Common myeloid progenitor, CD34-positive (primary cell): Measurements from ENCODE around the gene RBM47.
A peak's percentile ranks its signal among the peaks of the same experiment; 100 is the strongest.

Source experiments
- CTCF ChIA-PET: fragments of 350-600 bp; sonication (Branson Sonifier 250); formaldehyde crosslinking; loops from one replicate; lab custom pipeline; 2021; ENCODE audit warnings: antibody characterized with exemption; lab: Charles Lee
- POLR2A ChIA-PET: fragments of 350-600 bp; sonication (Branson Sonifier 250); formaldehyde crosslinking; loops from one replicate; lab custom pipeline; 2021; ENCODE audit warnings: antibody characterized with exemption; lab: Charles Lee
- DNase-seq, 3 donors: peaks; one replicate each; pipeline versions ENCODE4 v3.0.0 to v3.0.0-alpha.2; 2013
- H3K27ac ChIP-seq, 2 experiments: 1 replicate in 1 of 2; 2 replicates in 1 of 2; pipeline ENCODE4 v1.7.0; 2013; ENCODE audit warnings: inconsistent platforms in 2 of 2, low read length in 2 of 2, mild to moderate bottlenecking in 2 of 2, low read depth in 1 of 2, moderate library complexity in 1 of 2; ENCODE audit not compliant: severe bottlenecking in 2 of 2, insufficient read depth in 1 of 2, poor library complexity in 1 of 2
- H3K27me3 ChIP-seq, 5 experiments: replicated peaks in 2 of 5; 1 replicate in 3 of 5; 2 replicates in 2 of 5; pipeline versions ENCODE4 v1.6.1 to v1.7.0; 2013; ENCODE audit warnings: low read length in 4 of 5, mild to moderate bottlenecking in 2 of 5, moderate library complexity in 2 of 5, inconsistent platforms in 1 of 5; ENCODE audit not compliant: insufficient read depth in 5 of 5, control insufficient read depth in 4 of 5
- H3K36me3 ChIP-seq, 4 experiments: 1 replicate in 2 of 4; 2 replicates in 2 of 4; pipeline versions ENCODE4 v1.6.1 to v1.7.0; 2013; ENCODE audit warnings: low read length in 3 of 4, control low read depth in 1 of 4, mild to moderate bottlenecking in 1 of 4; ENCODE audit not compliant: control insufficient read depth in 4 of 4, insufficient read depth in 4 of 4
- H3K4me1 ChIP-seq, 4 experiments: 1 replicate in 3 of 4; 2 replicates in 1 of 4; pipeline versions ENCODE4 v1.6.1 to v1.7.1; 2013; ENCODE audit warnings: low read length in 3 of 4, mild to moderate bottlenecking in 3 of 4, control low read depth in 1 of 4, inconsistent platforms in 1 of 4, moderate library complexity in 1 of 4; ENCODE audit not compliant: control insufficient read depth in 4 of 4, insufficient read depth in 4 of 4; ENCODE audit errors: control extremely low read depth in 1 of 4
- H3K4me3 ChIP-seq, 7 experiments: 1 replicate in 4 of 7; 2 replicates in 3 of 7; pipeline versions ENCODE4 v1.5.1 to v1.7.0; 2013; ENCODE audit warnings: mild to moderate bottlenecking in 7 of 7, low read length in 6 of 7, moderate library complexity in 6 of 7, inconsistent platforms in 2 of 7, low read depth in 2 of 7, control low read depth in 1 of 7; ENCODE audit not compliant: insufficient read depth in 4 of 7, control insufficient read depth in 1 of 7; ENCODE audit errors: extremely low read depth in 1 of 7
- H3K9me3 ChIP-seq, 5 experiments: 1 replicate in 4 of 5; 2 replicates in 1 of 5; pipeline versions ENCODE4 v1.6.1 to v1.7.1; 2013; ENCODE audit warnings: low read length in 4 of 5, mild to moderate bottlenecking in 2 of 5, inconsistent platforms in 1 of 5, low read depth in 1 of 5, moderate library complexity in 1 of 5; ENCODE audit not compliant: control insufficient read depth in 4 of 5, insufficient read depth in 2 of 5; ENCODE audit errors: control extremely low read depth in 1 of 5
- WGBS: methylation state at CpG from one replicate; pipeline ENCODE4 v1.1.5; 2013; ENCODE audit not compliant: insufficient coverage; 5-methylcytosine and 5-hydroxymethylcytosine counted together

The RBM47 gene

DNA sequence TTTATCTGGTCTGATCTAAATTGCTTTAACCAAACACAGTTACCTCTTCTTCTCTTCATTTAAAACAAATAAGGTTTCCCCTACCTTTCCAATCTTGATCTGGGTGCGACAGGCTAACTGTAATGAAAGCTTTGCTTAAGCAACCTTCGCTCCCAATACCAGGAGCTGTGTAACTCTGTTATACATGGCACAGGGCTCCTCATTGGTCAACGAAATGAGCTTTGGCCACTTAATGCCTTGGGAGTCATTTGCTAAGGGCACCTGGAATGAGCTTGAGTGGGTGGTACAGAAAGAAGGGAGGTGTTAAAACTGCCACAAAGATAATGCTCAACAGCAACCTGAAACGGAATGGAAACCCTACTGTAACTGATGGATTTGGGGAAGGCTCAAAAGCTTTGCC, 154.1 kb downstream of the RBM47 start:
- WGBS: 100% methylated on average over 3 of the region's 4 CpGs
- POLR2A ChIA-PET: no interaction called here
- CTCF ChIA-PET: interaction anchor here (1.1 kb wide), 1 partner anchor 9 kb away, joined by 3 read pairs; no protein-coding TSS in a partner anchor
- Histone ChIP-seq H3K4me3 (no peak overlapping the region), H3K4me1 (peaks cover 0 to 1% (median under 1%) of the 10 kb centered on the region in 4 experiments), H3K27ac (no peak overlapping the region), H3K36me3 (no peaks in the 10 kb centered on the region), H3K9me3 (no peaks in the 10 kb centered on the region), H3K27me3 (no peaks in the 10 kb centered on the region)
- DNase-seq: no peak

DNA sequence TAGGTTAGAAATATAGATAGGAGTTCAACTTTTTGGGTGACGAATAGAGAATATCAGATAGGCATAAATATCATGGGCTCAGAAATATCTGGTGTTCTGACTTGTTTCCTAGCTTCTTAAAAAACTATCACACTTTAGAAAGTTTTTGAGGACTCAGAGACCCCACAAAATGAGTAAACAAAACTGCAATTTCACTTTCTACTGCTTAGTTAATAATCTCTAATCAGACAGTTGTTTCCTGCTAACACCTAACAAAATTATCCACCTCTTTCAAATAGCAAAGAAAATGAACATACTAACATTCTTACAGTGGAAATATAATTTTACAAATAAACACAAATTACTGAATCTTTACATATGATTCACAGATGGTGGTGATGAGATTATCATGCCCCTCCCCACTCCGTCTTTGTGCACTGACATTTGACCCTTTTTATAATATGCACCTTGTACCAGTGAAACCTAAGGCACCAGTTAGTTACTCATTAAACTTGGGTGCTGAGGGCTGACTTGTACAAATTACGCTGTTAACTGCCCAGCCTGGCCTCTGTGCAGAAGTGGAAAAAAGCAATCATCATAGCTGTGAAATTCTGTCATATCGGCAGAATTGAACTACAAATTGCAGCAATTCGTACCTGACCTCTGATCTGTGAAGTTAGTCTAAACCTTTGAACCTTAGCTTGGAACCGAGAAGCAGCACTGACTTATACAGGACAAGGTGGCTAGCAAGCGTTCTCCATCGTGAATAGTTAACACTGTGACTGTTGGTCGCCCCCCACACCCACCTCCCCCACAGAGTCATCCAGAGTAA, 155.9 kb downstream of the RBM47 start:
- 99% methylated on average over 8 of the region's 9 CpGs for WGBS
- Histone ChIP-seq H3K27me3 (no peaks in the 10 kb centered on the region), H3K36me3 (no peaks in the 10 kb centered on the region), H3K4me3 (no peak overlapping the region), H3K9me3 (no peaks in the 10 kb centered on the region), H3K27ac (no peak overlapping the region), H3K4me1 (no peaks in the 10 kb centered on the region)
- CTCF ChIA-PET: interaction anchor here (0.7 to 1.9 kb wide), 2 partner anchors 10 to 14 kb away, joined by 3 to 4 read pairs; no protein-coding TSS in a partner anchor
- POLR2A ChIA-PET: no interaction called here
- DNase-seq: no peak

DNA sequence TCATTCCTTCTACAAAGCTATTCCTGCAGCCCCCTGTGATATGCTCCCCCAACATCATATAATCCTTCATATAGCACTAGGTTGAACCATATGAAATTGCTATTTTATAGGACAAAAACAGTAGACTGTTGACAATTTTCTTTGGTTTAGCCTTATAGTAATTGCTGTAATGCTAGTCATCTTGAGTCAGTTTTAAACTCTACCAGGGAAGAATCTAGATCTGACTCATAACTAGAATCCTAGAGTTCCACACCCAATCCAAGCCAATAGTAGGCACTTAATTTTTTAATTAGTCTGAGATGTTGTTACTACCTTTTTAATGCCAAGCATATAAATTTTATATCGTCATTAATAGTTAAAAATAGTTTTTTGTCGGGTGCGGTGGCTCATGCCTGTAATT, 157.7 kb downstream of the RBM47 start:
- H3K27ac ChIP-seq: no peak overlapping the region
- no peaks in the 10 kb centered on the region for H3K4me1 ChIP-seq
- WGBS: 92% methylated on average over 2 of the region's 3 CpGs
- H3K36me3 ChIP-seq: no peaks in the 10 kb centered on the region
- H3K9me3 ChIP-seq: no peaks in the 10 kb centered on the region
- CTCF ChIA-PET: interaction anchor here (1.9 kb wide), 1 partner anchor 12 kb away, joined by 4 read pairs; no protein-coding TSS in a partner anchor
- no peak for DNase-seq
- POLR2A ChIA-PET: no interaction called here
- H3K4me3 ChIP-seq: no peak overlapping the region
- no peaks in the 10 kb centered on the region for H3K27me3 ChIP-seq

DNA sequence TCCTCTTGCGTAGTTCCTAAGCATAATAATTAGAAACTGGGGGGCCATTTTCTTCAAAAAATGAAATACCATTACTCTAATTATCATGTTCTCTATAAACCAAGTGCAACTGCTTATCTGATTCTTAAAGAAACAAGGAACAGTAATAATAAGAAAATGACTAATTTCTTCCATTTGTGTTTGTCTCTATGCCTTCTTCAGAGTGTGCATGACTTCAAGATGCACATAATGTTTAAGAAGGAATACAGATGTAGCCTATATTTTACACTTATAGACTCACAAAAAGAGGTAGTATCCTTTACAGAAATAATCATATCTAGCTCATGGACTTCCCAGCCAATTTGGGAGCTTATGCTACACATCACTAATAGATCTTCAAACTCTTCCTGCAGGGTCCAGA, 162.9 kb downstream of the RBM47 start:
- Histone ChIP-seq H3K4me1 (no peaks in the 10 kb centered on the region), H3K9me3 (no peaks in the 10 kb centered on the region), H3K4me3 (no peak overlapping the region), H3K27ac (no peak overlapping the region), H3K27me3 (no peaks in the 10 kb centered on the region), H3K36me3 (no peaks in the 10 kb centered on the region)
- ChIA-PET POLR2A (interaction anchor here (0.6 kb wide), 1 partner anchor 111 kb away, joined by 4 read pairs; no protein-coding TSS in a partner anchor), CTCF (interaction anchor here (0.6 kb wide), 1 partner anchor 23 kb away, joined by 3 read pairs; no protein-coding TSS in a partner anchor)
- WGBS: no CpG with 5 or more reads among the region's 1 CpG
- no peak for DNase-seq

DNA sequence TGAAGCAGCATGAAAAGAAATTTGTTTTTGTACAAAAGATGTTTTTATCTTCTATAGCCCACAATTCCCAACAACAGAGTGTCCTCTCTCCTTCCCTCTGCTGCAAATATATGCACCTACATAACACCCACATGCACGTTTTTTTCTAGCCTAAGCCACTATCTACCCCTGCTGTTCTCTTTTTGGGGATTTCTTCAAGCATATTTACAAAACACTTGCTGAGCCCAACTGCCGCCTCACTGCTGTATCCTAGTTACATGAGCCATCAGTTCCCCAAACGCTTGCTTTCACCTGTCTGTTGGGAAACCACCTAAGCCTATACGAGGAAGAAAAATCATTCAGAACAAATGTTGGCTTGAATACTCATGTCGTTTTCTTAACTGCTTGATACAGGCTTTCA, 167.3 kb downstream of the RBM47 start:
- H3K9me3 ChIP-seq: no peaks in the 10 kb centered on the region
- 75% methylated on average over 4 of the region's 5 CpGs for WGBS
- H3K4me1 ChIP-seq: no peaks in the 10 kb centered on the region
- H3K4me3 ChIP-seq: no peak overlapping the region
- H3K27ac ChIP-seq: no peak overlapping the region
- CTCF ChIA-PET: no interaction called here
- no peaks in the 10 kb centered on the region for H3K36me3 ChIP-seq
- no peaks in the 10 kb centered on the region for H3K27me3 ChIP-seq
- POLR2A ChIA-PET: interaction anchor here (0.7 kb wide), 1 partner anchor 11 kb away, joined by 4 read pairs; no protein-coding TSS in a partner anchor
- DNase-seq: peak in 2 of 3 donors; percentile 88 to 89

DNA sequence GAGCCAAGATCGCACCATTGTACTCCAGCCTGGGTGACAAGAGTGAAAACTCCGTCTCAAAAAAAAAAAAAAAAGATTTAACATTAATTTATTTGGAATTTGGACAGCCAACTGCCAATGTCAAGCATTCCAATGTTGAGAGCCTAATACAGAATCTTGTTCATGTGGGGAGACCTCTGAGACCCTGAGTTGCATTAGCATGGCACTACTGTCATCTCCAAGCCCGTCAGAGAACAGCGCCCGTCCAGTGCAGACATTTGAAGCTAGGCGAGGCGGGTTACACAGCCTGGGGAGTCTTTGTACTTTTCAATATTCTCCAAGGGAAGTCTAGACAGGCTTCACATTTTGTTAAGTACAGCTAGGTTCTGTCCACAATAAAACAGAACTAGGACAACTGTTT, 167.8 kb downstream of the RBM47 start:
- ChIA-PET POLR2A (interaction anchor here (0.7 kb wide), 1 partner anchor 11 kb away, joined by 4 read pairs; no protein-coding TSS in a partner anchor), CTCF (no interaction called here)
- no peaks in the 10 kb centered on the region for H3K9me3 ChIP-seq
- H3K36me3 ChIP-seq: no peaks in the 10 kb centered on the region
- no peaks in the 10 kb centered on the region for H3K27me3 ChIP-seq
- no peak overlapping the region for H3K4me3 ChIP-seq
- no peaks in the 10 kb centered on the region for H3K4me1 ChIP-seq
- whole genome bisulfite sequencing: 100% methylated on average over 4 of the region's 7 CpGs
- no peak for DNase-seq
- no peak overlapping the region for H3K27ac ChIP-seq

DNA sequence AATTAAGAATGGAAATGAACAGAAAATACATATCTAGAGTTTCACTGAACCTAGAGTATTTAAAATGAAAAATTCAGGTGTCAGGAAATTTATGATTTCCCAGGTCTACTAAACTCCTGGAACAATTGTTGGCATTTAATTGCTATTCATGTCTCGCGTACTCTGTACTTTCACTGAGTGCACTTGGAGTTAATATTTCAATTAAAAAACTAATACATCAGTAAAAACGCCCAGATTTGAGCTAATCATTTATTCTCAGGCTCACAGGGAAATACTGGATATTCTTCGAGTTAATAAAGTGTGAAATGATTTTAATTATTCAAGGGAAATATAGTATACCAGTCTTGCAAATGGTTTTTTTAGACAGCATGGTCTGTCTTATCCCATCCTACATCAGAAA, 168.6 kb downstream of the RBM47 start:
- no peaks in the 10 kb centered on the region for H3K4me1 ChIP-seq
- DNase-seq: no peak
- H3K36me3 ChIP-seq: no peaks in the 10 kb centered on the region
- ChIA-PET CTCF (no interaction called here), POLR2A (no interaction called here)
- no peak overlapping the region for H3K4me3 ChIP-seq
- WGBS: no CpG with 5 or more reads among the region's 4 CpGs
- no peaks in the 10 kb centered on the region for H3K27me3 ChIP-seq
- H3K9me3 ChIP-seq: no peaks in the 10 kb centered on the region
- no peak overlapping the region for H3K27ac ChIP-seq
